HG02571 (cell line): Measurements from ENCODE around the gene NMU.
"Not testable (repeated sequence)": the region's sequence is repeated elsewhere in the genome, so short reads cannot be mapped to it uniquely, and the experiment has no call there.

Source experiments
- ATAC-seq: cut with Tn5 transposase; IDR thresholded peaks from one replicate; pipeline ENCODE4 v1.9.1; 2021; ENCODE audit warnings: mild to moderate bottlenecking, moderate library complexity; ENCODE audit not compliant: unreplicated experiment

The NMU gene

DNA sequence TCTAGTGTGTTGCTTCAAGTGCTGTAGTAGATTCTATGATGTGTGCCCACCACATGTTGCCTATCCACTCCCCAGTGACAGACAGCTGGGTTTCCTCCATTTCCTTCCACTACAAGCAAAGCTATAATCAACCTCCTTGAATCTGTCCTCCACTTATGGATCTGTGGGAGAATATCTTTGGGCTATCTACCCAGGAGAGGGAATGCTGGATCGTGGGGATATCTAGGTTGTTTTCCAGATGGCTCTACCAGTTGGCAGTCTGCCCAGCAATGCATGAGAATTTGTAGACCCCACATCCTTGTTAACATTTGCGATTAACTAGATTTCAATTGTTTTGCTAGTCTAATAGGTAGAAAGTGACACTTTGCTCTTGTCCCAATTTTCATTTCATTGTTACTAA lies 10.3 kb downstream of the NMU start:
- ATAC-seq: no peak

DNA sequence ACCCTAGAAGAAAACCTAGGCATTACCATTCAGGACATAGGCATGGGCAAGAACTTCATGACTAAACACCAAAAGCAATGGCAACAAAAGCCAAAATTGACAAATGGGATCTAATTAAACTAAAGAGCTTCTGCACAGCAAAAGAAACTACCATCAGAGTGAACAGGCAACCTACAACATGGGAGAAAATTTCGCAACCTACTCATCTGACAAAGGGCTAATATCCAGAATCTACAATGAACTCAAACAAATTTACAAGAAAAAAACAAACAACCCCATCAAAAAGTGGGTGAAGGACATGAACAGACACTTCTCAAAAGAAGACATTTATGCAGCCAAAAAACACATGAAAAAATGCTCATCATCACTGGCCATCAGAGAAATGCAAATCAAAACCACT lies 12.0 kb downstream of the NMU start:
- not testable (repeated sequence) for ATAC-seq

DNA sequence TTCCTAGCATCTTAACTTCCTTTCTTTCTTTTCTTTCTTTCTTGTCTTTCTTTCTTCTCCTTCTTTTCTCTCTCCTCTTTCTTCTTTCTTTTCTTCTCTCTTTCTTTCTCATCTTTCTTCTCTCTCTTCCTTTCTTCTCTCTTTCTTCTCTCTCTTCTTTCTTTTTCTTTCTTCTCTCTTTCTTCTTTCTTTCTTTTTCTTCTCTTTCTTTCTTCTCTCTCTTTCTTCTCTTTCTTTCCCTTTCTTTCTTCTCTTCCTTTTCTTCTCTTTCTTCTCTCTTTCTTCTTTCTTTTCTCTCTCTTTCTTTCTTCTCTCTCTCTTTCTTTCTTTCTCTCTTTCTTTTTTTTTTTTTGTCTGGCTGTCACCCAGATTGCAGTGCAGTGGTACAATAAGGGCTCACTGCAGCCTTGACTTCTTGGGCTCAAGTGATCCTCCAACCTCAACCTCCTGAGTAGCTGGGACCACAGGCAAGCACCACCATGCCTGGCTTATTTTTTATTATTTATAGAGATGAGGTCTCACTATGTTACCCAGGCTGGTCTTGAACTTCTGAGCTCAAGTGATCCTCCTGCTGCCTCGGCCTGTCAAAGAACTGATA lies 17.5 kb downstream of the NMU start:
- ATAC-seq: no peak

DNA sequence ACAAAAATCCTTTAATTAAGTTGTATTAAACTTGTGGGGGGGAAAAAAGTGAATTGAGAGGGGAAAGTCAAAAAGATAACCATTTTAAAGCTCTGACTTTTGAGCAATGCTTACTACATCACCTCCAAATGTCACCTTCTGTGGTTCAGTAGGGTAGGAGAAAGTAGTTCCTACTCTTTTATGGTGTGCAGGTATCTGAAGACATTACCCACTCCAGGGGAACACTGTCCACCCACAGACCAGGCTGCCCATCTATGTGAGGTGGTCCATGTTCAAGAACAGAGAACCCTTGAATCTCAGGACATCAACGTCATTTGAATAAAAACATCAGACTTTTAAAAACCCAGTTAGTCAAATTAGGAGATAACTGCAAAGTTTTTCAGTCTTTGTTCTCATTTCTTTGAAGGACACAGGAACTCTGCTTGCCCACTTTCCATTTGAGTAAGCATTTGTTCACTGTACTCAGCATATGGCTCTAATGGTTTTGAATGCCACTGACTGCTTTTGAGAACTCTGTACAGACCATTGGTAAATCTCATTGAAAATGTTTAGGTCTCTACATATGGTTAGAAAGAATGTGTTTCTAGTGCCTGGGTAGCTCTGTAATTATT lies 18.4 kb downstream of the NMU start:
- peak; percentile 89 for ATAC-seq

DNA sequence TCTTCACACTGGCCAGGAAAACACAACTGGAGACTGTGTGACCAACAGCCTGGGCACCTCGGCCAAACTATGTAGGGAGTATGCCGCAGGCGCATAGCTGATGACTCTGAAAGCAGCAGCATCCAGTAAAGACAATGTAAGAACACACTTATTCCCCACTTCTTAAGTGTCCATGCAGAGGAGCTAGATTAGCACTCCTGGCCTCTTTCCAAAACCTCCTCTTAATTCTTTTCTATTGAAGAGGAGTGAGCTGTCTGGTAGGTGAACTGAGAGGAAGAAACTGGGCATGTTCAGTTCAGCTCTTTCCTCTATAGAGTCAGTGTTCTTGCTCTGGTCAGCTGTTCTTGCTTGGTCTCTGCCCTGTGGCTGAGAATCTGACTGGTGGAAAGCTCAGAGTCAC lies 21.1 kb downstream of the NMU start:
- no peak for ATAC-seq

DNA sequence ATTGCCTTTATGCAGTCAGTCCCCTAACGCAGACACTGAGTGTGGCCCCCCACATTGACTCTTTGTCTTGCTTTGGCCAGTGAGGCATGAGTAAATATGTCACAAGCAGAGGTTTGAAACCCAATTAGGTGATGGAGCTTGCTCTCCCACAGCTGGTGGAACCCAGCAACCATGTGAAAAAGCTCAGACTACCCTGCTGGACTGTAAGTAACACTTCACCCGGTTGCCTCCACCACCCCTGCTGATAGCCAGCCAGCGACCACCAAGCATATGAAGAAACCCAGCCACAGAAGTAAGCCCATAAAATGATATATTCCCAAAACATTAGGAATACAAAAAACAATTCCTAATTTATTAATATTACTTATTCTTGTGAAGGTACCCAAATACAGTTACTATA lies 22.5 kb downstream of the NMU start:
- no peak for ATAC-seq

DNA sequence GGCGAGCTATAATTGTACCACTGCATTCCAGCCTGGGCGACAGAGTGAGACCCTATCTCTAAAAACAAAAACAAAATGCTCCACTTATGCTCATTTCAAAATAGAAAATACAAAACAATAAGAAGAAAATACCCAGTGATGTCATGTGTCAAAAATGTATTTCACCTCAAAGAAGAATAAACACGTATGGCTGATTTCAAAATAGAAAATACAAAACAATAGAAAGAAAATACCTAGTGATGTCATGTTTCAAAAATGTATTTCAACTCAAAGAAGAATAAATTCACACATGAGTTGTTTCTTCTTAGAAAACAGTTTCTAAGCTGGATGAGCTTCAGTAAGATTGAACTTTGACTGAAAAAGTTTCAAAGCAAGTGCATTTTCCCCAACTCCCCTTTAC lies 23.8 kb downstream of the NMU start:
- no peak for ATAC-seq

DNA sequence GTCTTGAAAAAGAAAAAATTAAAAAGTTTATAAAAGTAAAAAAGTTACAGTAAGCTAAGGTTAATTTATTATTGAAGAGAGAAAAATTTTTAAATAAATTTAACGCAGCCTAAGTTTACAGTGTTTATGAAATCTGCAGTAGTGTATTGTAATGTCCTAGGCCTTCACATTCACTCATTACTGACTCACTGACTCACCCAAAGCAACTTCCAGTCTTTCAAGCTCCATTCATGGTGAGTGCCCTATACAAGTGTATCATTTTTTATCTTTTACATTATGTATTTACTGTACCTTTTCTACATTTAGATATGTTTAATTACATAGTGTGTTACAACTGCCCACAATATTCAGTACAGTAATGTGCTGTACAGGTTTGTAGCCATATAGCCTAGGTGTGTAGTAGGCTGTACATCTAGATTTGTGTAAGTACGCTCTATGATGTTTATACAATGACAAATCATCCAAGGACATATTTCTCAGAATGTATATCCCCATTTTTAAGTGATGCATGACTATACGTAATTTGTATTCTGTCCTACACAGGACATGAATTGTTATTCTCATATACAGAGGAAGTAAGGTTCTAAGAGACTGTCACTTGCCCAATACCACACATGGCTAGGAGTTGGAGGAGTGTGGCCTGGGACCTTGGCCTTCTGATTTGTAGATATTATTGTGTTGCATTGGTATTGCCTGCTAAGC lies 24.6 kb downstream of the NMU start:
- no peak for ATAC-seq

DNA sequence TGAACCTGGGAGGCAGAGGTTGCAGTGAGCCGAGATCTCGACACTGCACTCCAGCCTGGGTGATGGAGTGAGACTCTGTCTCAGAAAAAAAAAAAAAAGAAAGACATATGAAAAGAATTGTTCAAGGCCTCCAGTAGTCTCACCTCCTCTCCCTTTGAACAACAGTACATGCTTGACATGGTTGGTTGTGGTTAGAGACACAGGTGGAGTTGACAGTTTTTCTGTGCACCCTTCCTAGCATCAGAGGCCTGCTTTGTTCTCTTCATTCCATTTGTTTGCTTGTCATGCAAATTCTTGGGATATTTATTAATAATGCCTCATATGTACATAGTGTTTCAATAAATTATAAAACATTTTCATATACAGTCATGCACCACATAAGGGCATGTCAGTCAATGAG lies 25.7 kb downstream of the NMU start:
- no peak for ATAC-seq

DNA sequence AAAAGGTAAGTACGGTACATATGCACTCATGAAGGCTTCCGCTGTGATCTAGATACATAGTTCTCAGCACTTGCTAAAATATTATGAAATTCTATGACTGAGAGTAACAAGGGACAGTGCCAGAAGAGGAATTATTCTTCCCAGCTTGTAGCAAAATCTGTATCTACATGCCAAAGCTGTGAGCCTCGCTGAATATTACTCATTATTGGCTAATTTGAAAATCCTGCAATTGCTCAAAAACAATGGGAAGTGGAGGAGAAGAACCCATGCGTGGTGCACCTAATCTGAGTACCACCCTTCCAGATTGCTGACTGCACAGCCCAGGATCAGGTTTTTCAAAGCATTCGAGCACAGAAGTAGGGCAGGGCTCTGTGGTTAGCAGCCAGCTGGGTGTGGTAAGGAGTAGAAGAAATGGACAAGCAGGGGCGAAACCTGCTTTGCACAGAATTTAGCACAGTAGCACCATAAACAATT lies 26.7 kb downstream of the NMU start:
- no peak for ATAC-seq

DNA sequence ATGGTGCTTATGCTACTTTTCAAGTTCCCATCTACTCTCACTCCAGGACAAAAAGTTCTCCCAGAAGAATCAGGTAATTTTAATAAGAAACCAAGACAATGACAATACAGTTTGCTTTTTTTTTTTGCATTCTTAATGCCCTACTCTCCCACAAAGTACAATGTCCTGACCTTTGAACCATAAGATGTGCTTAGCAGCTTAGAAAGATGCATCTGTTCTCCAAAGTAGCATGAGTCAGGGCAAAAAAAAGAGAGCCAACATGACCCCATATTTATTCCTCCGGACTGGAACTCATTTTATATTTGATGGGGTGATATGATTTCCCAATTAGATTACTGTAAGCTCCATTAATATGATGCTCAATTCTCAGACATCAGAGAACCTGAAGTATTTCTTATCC lies 27.5 kb downstream of the NMU start:
- ATAC-seq: no peak

DNA sequence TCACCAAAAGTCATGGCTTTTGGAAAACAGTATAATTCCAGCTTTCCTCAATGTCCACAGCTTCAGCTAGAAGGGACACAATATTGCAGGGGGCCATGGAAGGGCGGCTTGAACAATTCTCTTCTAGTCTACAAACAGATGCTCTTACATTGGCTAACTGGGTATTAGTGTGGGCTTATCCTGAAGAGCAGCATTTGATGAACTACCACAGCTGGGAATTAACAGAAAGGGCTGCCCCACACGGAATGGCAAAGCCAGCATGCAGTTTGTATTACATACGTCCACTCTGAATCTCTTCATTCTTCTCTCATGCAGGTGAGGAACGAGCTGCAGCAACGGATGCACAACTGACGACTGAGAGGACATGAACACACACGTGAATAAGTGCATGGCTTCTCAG lies 31.1 kb downstream of the NMU start:
- no peak for ATAC-seq

DNA sequence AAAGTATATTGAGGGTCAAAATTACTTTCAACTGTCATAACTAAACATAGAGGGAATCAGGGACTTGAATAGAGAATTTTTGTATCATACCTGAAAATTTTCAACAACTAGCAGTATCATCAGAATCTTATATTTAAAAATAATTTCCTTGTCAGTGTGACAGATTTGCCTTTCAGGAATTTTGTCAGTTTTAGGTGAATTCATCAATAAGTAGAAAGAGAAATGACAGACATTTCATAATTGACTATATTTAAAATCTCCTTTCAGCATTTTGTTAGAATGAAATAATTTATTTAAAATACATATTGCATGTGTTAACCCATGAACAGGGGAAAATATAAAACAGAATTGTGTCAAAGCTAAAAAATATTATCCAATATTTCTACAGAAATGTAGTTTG lies 35.5 kb downstream of the NMU start:
- ATAC-seq: no peak

DNA sequence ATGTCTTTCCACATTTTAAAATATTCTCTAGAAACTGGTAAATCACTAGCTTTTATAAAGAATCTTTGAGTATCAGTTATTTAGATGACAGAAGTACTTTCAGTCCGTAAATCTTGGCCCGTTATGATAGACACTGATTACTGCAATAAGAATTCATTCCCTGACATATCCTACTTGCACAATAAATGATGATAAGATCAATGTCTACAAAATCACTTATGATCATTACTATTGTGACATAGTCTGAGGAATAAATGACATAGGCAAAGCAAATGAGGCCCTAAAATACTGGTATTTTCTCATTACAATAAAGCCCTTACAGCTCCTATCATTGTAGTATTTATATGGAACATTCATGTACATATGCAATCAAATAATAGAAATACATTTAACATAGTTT lies 37.5 kb downstream of the NMU start:
- no peak for ATAC-seq

DNA sequence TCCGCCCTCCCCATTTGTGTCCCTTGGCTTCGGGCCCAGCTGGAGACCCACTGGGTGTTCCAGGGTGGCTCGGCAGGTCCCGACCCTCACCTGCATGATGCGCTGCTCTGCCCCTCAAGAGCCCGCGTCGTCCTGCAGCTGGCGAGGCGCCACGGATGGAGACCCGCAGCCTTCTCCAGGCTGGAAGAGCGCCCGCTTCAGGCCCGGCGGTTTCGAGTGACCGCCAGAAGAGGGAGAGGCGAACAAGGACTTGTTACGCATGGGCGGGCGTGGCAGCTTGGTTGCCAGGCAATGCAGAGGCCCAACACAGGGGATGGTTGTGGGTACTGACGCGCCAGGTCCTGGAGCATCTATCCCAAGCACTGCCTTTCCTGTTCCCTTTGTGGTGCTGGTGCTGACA lies 44.1 kb downstream of the NMU start, which contains the start of gene PDCL2:
Gene PDCL2 (minus strand): TSS at position 232 of the 400 bp plus-strand sequence. CDS start 136 bp downstream, at position 96.
- ATAC-seq: no peak

DNA sequence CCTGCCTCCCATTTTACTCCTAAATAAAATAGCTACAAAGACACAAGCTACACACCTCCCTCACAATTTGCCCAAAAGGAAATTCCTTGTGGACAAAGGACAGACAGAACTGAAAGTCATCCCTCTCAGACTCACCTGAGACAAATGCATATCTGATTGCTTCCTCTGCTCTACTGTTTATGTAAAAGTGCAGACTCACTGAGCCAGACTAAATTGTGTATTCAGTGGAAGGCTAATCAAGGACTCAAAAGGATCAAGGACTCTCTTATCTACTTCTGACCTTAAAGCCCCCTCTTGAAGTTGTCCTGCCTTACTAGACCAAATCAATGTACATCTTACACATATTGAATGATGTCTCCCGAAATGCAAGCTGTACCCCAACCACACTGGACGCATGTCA lies 47.9 kb downstream of the NMU start:
- ATAC-seq: no peak

DNA sequence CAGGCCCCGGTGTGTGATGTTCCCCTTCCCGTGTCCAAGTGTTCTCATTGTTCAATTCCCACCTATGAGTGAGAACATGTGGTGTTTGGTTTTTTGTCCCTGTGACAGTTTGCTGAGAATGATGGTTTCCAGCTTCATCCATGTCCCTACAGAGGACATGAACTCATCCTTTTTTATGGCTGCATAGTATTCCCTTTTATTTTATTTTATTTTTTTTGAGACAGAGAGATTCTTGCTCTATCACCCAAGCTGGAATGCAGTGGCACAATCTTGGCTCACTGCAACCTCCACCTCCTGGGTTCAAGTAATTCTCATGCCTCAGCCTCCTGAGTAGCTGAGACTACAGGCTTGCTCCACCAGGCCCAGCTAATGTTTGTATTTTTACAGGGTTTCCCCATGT lies 53.3 kb downstream of the NMU start:
- not testable (repeated sequence) for ATAC-seq

DNA sequence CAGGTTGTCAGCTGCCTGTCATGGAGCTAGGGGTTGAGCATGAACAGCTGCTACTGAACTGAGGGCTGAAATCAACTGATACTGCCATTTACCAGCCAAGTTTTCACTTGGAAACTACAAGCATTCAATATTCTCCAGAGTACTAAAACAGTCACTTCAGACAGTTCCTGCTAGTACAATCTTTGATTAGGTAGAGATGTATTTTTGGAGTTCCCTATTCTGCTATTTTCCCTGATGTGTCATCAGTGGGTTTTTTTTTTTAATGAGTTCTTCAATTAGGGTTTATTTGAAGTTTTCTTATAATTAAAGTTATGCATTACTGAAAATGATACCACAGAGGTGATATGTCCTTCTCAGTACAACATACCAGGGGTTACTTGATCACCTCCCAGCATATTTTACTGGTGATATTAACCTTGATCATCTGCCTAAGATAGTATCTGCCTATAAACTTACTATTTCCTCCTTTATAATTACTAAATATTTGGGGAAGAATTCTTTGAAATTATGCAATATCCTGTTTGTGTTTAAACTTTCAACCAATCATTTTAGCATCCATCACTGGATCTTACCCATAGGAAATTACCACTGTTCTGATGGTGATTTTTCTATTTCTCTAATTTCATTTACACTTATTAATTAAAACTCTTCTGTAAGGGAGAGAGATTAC lies 57.6 kb downstream of the NMU start:
- no peak for ATAC-seq

DNA sequence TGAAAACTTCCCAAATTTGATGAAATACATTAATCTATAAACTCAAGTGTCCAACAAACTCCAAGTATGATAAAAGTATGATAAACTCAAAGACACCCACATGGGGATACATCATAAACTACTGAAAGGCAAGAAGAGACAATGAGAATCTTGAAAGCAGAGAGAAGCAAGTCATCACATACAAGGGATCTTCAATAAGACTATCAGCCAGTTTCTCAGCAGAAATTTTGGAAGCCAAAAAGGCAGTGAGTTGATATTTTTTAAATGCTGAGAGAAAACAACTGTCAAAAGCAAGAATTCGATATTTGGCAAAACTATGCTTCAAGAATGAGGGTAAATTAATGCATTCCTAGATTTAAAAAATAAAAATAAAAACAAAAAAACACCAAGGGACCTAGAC lies 60.6 kb downstream of the NMU start:
- no peak for ATAC-seq

DNA sequence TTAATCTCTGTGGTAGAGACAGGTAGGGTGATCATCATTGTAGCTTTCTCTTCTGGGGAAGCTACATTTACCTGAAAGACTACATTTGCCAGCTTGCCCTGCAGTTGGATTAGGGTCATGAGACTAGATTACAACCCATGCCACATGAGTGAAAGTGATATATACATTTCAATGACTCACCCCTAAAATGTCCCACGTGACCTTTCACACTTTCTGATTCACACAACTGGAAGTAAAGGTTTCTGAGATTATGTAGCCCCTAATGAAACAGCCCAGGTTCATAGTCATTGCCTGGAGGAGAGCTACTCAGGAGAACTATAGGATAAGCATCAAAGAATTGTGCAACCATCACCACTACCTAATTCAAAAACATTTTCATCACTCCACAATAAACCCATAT lies 61.8 kb downstream of the NMU start:
- no peak for ATAC-seq

DNA sequence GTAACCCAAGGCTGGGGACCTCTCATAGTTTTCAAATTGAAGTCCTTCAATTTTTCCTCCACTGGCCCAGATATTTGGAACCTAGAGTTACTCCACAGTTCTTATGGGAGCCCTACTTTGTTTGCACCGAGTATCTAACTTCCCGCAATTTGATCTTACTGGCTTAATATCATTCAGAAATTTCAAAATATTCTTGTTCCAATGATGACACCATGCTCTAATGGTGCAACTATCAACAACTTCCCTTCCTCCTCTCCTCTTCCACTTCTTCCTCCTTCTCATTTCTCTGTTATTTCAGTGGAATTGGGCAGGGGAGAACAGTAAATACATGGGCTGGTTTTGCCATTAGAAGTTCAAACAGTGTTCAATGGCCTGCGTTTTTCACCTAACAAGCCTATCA lies 64.3 kb downstream of the NMU start:
- ATAC-seq: no peak
